Activated T-cell treated with anti-CD3 and anti-CD28 coated beads, Interleukin-2, amount 50 U/mL, for 48 hours (primary cell): ENCODE results near the gene NTRK3.

Experiments used
- DNase-seq, 2 experiments: peaks; one replicate each; pipeline ENCODE4 v3.0.0-alpha.2; 2020

NTRK3 gene

GRCh38 chr15:87930457-87930856, 326.1 kb downstream of the NTRK3 start:
- DNase-seq = no peak

DNA sequence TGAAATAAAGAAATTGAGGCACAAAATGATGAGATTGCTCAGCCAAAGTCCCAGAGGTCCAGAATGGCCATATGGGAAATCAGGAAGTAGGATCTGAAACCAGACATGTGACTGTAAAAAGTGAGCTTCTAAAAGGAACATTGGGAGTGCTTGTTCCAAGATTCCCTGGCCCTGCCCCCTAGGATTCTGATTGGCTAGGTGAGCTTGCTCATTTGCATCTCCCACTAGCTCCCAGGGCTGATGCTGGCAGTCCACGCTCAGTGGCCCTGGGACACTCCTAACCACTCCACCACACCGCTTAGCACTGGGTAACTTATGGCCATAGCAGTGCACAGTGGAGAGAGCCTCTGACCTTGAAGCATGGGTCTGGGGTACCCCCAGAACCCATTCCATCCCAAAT, 326.7 kb downstream of the NTRK3 start:
- no peak for DNase-seq

GRCh38 chr15:87924433-87924832, 332.1 kb downstream of the NTRK3 start:
- no peak for DNase-seq

DNA sequence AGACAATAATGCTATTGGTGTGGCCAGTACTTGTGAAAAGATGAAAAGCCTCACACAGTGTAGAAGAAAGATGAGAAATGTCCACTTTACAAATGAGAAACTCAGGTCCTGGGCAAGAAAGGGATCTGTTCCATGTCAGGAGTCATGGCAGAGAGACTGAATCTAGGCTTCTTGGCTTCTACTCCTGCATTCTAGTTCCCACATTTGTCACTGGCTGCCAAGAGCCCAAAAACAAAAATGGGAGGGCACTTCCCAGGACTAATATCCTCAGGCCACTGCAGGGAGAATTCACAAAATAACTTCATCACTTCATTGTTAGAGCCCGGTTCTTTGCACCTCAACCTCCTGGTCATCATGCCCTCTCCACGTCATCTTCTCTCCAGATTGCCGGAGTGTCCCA, 337.5 kb downstream of the NTRK3 start:
- DNase-seq = no peak

DNA sequence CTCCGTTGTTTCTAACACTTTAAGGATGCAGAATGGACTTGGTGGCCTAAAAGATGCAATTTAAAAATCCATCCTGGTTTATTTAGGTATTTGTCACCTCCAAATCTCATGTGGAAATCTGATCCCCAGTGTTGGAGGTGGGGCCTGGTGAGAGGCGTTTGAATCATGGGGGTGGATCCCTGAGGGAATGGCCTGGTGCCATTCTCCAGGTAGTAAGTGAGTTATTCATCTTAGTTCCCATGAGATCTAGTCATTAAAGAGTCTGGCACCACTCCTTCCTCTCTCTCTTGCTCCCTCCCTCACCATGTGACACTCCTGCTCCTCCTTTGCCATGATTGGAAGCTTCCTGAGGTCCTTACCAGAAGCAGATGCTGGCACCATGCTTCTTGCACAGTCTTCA, 339.1 kb downstream of the NTRK3 start:
- no peak for DNase-seq

- DNase-seq = no peak
These were observed 340.3 kb downstream of the NTRK3 start for GRCh38 chr15:87916208-87916607.

- no peak for DNase-seq
These were observed 346.2 kb downstream of the NTRK3 start for GRCh38 chr15:87910301-87910700.

DNA sequence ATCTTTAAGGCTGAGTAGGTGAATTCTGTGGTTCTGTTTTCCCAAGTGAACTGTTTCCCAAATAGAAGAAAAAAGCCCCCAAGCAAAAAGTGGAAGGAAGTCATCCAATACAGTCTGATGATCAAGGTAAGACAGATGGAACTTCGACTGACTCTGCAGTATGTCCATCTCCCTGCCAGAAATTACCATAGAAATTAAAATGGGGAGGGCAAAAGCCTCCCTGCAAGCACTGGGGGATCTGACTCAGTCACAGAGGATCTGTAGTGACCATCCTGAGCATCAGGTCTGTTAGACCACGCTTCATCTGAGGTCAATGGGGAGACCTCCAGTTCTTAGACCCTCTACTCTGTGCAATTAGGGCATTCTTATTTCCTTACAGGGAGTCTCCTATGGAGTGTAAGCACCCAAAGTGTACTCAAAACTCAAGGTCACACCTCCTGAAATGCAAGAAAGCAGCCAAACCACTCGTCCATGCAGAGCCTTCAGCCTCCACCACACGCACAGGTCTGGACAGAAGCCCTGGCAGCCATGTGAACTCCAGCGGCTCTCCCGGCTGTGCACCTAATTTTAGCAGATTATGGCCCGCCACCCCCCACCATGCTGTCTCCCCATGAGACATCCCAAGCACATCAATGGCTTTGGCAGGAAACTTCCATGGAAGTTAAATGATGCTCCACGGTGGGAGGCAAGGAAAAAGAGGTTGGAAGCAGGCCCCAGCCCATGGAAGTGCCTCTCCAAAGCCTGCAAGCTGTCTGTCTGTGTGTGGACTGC, 348.7 kb downstream of the NTRK3 start:
- DNase-seq = no peak

- no peak for DNase-seq
These were observed 350.1 kb downstream of the NTRK3 start for GRCh38 chr15:87906444-87906843.

DNA sequence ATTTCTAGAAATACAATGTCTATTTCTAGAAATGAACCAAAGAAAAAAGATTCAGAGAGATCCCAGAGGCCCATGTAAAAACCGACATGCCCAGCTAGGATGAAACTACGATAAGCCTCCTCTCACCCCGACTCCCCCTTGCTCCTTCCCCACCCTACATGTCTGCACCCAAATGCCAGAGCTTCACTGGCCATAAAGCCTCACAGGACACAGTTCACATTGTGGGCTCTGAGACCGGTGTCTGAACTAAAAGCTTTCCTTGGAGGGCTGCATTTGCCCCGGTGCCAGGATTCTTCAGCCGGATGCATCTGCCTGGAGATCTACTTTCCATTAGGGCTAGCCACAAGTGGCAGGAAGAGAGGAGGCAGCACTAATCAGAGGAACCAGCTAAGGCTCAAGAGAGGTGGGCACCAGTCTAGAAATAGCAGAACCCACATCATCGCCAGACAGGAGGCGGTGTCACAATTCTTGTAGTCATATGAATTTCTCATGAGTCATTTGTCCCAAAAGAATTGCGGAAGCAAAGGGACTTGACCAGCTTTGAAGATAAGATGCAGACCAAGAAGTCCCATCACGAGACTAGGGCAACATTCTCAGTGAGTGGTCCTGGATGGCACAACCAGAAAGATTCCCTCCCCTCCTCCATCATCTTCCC, 353.6 kb downstream of the NTRK3 start:
- no peak for DNase-seq

DNA sequence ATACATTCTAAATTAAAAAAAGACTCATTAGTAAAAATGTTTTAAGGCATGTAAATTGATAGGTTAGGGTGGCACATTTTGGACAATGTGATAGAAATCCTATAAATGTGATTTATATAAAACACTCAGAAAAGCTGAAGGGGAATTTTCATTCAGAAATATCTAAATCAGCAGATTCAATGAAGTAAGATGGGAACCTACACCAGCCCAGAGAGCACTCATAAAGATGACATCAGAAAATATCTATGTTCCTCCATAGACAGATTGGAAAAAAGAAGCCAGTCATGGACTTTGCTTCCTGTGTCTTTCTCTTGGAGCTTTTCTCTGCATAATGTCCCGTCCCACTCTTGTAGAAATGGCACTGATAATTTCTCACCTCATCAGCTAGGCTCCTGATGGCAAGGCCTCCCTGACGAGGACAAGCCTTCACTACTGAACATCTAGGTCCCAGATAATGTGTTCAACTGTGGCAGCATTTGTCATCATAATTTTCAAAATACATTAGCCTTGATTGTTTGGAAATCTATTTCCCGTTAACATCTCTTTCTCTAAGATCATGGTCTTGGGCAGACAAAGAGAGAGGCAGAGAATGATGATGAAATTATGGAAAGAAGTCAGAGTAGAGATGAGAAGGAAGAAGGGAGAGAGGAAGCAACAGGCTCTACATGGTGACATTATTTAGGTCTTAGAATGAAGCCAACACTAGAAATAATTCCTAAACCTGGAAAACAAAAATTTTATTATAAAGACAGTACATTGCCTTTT, 354.4 kb downstream of the NTRK3 start:
- DNase-seq = no peak

- DNase-seq = no peak
These were observed 355.5 kb downstream of the NTRK3 start for GRCh38 chr15:87901008-87901407.

DNA sequence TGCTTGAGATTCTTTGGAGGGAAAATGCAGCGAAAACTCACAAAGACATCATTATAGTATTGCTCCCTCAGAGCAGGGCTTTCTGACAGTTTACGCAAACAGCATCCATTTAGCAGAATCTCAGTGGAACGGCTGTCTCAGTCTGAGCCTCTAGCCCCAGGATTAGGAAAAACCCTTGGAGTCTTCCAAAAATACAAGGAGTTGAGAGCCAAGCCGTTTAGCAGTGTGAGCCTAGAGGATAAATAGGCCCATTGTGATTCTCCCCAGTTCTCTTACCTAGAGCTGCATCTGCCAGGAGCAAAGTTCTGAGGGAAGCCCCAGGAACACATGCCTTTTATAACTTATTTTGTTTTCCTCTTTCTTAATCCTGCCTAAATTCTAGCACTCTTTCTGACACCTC, 359.6 kb downstream of the NTRK3 start:
- no peak for DNase-seq

GRCh38 chr15:87887177-87887576, 369.4 kb downstream of the NTRK3 start:
- no peak for DNase-seq

DNA sequence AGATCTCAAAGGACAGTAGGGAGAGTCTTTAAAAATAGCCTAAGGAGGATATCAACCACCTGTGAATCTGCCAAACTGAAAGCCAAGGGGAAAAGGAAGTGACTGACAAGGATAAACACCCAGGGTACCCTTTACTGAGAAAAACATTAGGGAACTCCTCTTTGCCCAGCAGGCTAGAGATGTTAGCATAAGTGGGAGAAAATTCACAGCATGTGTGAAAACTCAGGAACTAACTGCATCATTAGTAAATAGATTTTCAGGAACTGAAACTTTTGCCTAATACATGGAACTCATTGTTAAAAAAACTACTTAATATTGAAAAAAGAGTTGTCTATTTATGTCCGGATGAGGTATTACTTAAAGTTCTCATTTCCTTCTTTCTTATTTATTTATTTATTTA, 375.5 kb downstream of the NTRK3 start:
- DNase-seq = no peak

DNA sequence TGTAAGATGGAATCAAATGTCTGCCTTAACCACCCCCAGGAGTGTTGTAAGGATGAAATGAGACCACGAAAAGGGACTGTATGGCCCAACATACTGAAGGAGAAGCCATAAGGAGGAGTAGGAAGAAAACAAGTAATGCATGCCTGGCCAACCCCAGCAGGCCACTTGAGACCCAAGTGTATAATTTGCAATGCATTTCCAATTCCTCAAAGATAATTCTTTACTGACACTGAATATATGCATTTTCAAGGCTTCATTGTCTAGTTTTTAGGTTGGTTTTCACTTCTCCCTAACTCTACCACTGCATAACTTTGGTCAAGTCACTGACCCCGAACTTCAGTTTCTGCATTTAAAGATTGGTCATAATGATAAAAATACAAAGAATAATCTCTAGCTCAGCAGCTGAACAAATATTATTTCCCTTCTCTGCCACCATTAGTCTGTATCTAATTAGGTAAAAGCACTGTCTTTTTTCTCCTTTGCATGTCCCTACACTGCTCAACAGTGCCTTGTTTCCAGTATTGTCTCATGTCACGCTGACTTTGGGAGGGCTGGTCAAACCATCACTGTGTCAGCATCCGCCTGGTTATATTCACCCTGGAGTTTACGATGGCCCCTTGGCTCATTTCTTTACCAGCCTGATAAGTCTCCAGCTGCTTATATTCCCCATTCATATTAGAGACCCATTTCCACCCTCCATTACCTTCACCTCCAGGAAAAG, 378.6 kb downstream of the NTRK3 start:
- no peak for DNase-seq

GRCh38 chr15:87877114-87877810, 379.3 kb downstream of the NTRK3 start:
- DNase-seq = no peak

DNA sequence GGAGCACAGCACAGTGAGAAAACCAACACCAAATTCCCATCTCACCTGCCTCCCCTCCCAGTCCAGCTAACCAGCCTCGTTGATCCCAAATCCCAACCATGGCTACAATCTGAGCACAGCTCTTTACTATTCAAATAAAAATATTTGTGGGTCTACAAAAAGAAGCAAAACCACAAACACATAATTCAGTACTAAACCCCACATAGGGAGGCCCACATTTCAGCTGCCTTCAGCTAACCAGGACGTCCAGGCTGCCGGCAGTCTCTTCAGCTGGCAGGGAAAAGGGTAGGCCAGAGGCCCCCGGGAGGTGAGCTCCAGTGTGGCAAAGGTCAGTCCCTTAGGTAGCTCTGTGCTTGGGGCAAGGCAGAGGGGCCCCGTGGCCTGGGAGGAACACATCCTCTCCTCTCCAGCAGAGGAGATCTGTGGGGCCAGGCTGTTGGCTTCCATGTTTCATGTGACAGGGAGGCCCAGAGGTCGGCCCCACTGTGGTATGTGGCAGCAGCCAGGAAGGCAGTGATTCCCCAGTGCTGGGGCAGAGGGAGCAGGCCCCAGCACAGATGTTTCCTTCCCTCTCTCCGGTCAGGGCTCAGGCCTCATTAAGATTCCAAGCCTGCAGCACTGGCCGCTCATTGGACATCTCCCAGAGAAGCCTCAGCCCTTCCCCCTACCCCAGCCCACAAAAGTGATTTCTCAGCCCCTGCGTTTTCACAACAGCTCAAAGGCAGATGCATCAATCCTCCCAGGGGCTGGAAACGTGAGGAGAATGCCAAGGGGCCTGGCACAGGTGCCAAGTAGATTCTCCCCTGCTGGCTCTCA, 381.4 kb downstream of the NTRK3 start:
- DNase-seq = no peak

GRCh38 chr15:87873516-87873915, 383.0 kb downstream of the NTRK3 start:
- no peak for DNase-seq

GRCh38 chr15:87871731-87872320, 384.7 kb downstream of the NTRK3 start:
- no peak for DNase-seq

DNA sequence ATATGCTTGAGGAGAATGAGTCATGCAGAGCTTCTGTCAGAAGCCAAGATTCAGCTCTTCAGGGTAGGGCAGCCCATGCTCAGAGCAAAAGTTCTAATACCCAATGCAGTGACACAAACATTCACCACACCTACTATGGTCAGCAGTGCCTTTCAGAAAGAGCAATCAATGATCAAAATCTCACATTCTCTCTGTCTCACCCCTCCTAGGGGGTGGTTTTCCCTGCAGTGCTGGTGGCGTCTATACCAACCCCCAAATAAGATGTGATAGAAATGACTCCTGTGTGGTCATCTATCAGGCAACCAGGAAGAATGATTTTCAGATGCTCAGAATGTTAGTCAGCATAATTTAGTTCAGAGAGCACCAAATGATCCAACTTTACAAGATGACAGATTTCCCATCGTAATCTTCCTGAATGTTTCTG, 385.3 kb downstream of the NTRK3 start:
- no peak for DNase-seq
